B cell (primary cell): Measurements from ENCODE around the gene AP1S2. TPM values are rescaled to one million over a fixed set of nuclear protein-coding genes. Genes with fewer than 3 reads are reported as not detected.

Source experiments
- ATAC-seq: fragments of 200-7000 bp; cut with Tn5 transposase; one replicate; pipeline ENCODE4 v1.10.0; 2021; ENCODE audit warnings: low read depth, mild to moderate bottlenecking, moderate number of reproducible peaks, moderate library complexity
- CTCF ChIA-PET: fragments of 350-600 bp; sonication (Branson Sonifier 250); formaldehyde crosslinking; loops from one replicate; lab custom pipeline; 2021; ENCODE audit warnings: antibody characterized with exemption, inconsistent platforms; lab: Charles Lee
- POLR2A ChIA-PET: fragments of 350-600 bp; sonication (Branson Sonifier 250); formaldehyde crosslinking; loops from one replicate; lab custom pipeline; 2021; ENCODE audit warnings: antibody characterized with exemption; lab: Charles Lee
- DNase-seq: peaks from one replicate; pipeline ENCODE4 v3.0.0; 2013
- H2AFZ ChIP-seq: 2 replicates; pipeline ENCODE4 v1.6.1; 2012; ENCODE audit warnings: mild to moderate bottlenecking, low read depth, low read length; ENCODE audit not compliant: insufficient read depth, poor library complexity, severe bottlenecking
- H3K27ac ChIP-seq, 2 donors: 1 replicate in 1 of 2; 2 replicates in 1 of 2; pipeline ENCODE4 v1.5.1; 2012 to 2013; ENCODE audit warnings: low read length in 2 of 2, mild to moderate bottlenecking in 2 of 2, moderate library complexity in 1 of 2
- H3K27me3 ChIP-seq, 4 experiments: fragments of 200-600 bp in 1 of 4; sonication (generic) in 1 of 4; replicated peaks in 1 of 4; 1 replicate in 2 of 4; 2 replicates in 2 of 4; pipeline versions ENCODE4 v1.6.1 to v1.7.0; 2013 to 2016; ENCODE audit warnings: low read length in 3 of 4, mild to moderate bottlenecking in 2 of 4, mixed read lengths in 1 of 4, moderate library complexity in 1 of 4; ENCODE audit not compliant: insufficient read depth in 4 of 4, control insufficient read depth in 3 of 4; ENCODE audit errors: control extremely low read depth in 1 of 4
- H3K36me3 ChIP-seq, 2 experiments: replicated peaks in 1 of 2; 1 replicate in 1 of 2; 2 replicates in 1 of 2; pipeline versions ENCODE4 v1.6.1 to v1.7.1; 2013; ENCODE audit warnings: low read length in 1 of 2; ENCODE audit not compliant: insufficient read depth in 2 of 2, control insufficient read depth in 1 of 2; ENCODE audit errors: control extremely low read depth in 1 of 2, extremely low read depth in 1 of 2
- H3K4me1 ChIP-seq, 2 donors: fragments of 200-600 bp in 1 of 2; sonication (generic) in 1 of 2; 1 replicate in 1 of 2; 2 replicates in 1 of 2; pipeline versions ENCODE4 v1.5.1 to v1.6.1; 2013 to 2017; ENCODE audit warnings: low read length in 2 of 2; ENCODE audit not compliant: control insufficient read depth in 2 of 2, insufficient read depth in 2 of 2
- H3K4me2 ChIP-seq: replicated peaks from 2 replicates; pipeline ENCODE3; 2012; ENCODE audit warnings: mild to moderate bottlenecking, low read depth, low read length; ENCODE audit not compliant: poor library complexity, severe bottlenecking
- H3K4me3 ChIP-seq, 5 experiments: fragments of 200-600 bp in 1 of 5; sonication (generic) in 1 of 5; 1 replicate in 3 of 5; 2 replicates in 2 of 5; pipeline versions ENCODE4 v1.5.1 to v1.7.0; 2011 to 2016; ENCODE audit warnings: low read length in 4 of 5, mild to moderate bottlenecking in 4 of 5, low read depth in 2 of 5, control low read depth in 1 of 5, moderate library complexity in 1 of 5; ENCODE audit not compliant: insufficient read depth in 1 of 5; ENCODE audit errors: control extremely low read depth in 1 of 5, extremely low read depth in 1 of 5
- H3K79me2 ChIP-seq: fragments of 200-600 bp; sonication (generic); one replicate; pipeline ENCODE4 v1.6.0; 2016; ENCODE audit warnings: low read length; ENCODE audit not compliant: control insufficient read depth, insufficient read depth
- H3K9ac ChIP-seq: fragments of 200-600 bp; sonication (generic); 2 replicates; pipeline ENCODE4 v1.6.1; 2017; ENCODE audit warnings: mild to moderate bottlenecking, low read length, moderate library complexity
- H3K9me3 ChIP-seq, 3 donors: one replicate each; pipeline versions ENCODE4 v1.6.1 to v1.7.1; 2013; ENCODE audit warnings: low read length in 2 of 3; ENCODE audit not compliant: control insufficient read depth in 2 of 3, insufficient read depth in 1 of 3; ENCODE audit errors: control extremely low read depth in 1 of 3
- H4K20me1 ChIP-seq: 2 replicates; pipeline ENCODE4 v1.6.0; 2012; ENCODE audit warnings: mild to moderate bottlenecking, low read length; ENCODE audit not compliant: insufficient read depth, control insufficient read depth, poor library complexity, severe bottlenecking
- H3K27ac Mint-ChIP-seq: one replicate; pipeline ENCODE4 v1.8.0; 2021; ENCODE audit warnings: mixed read lengths
- H3K27me3 Mint-ChIP-seq: one replicate; pipeline ENCODE4 v1.8.0; 2021; ENCODE audit warnings: mixed read lengths
- H3K4me1 Mint-ChIP-seq: one replicate; pipeline ENCODE4 v1.8.0; 2021; ENCODE audit warnings: mixed read lengths
- H3K4me3 Mint-ChIP-seq: one replicate; pipeline ENCODE4 v1.8.0; 2021; ENCODE audit warnings: mixed read lengths
- H3K9me3 Mint-ChIP-seq: one replicate; pipeline ENCODE4 v1.8.0; 2022; ENCODE audit warnings: mixed read lengths; ENCODE audit not compliant: insufficient read depth
- CTCF ChIP-seq: fragments of 200-600 bp; IDR thresholded peaks from one replicate; pipeline ENCODE4 v1.8.0; 2022; ENCODE audit warnings: antibody characterized with exemption, mild to moderate bottlenecking
- EZH2 ChIP-seq: IDR thresholded peaks from 2 replicates; pipeline ENCODE4 v1.6.1; 2012; ENCODE audit warnings: borderline replicate concordance, low read depth, mild to moderate bottlenecking, moderate library complexity, low read length; ENCODE audit not compliant: insufficient read depth, poor library complexity, severe bottlenecking
- WGBS: methylation state at CpG from one replicate; pipeline ENCODE4 v1.1.5; 2013; ENCODE audit warnings: missing lambda C conversion rate; ENCODE audit not compliant: insufficient coverage; 5-methylcytosine and 5-hydroxymethylcytosine counted together
- intact Hi-C: fragments of 100-400 bp; cut with micrococcal nuclease; formaldehyde crosslinking; loops from one replicate; pipeline ENCODE4 v1.10.0; 2022
- polyA plus RNA-seq: library from polyadenylated mRNA; depleted of rRNA; stranded (reverse); fragments of >200 nt; gene quantifications from 2 replicates; pipeline ENCODE4 v1.2.3, GENCODE V29; 2012
- total RNA-seq, 2 donors: library from RNA; stranded (reverse); fragments of 120-200 nt in 1 of 2; gene quantifications; 1 replicate in 1 of 2; 2 replicates in 1 of 2; pipeline versions ENCODE4 v1.2.3 to v1.2.4, GENCODE V29; 2013 to 2022

The AP1S2 gene
- total and polyA plus RNA-seq, 2 donors (not counting 1 experiment from before 2014, with no cell fraction given): 23.9 to 37.8 TPM

GRCh38 chrX:15785176-15785750, 69.3 kb downstream of the AP1S2 start:
- H3K27ac Mint-ChIP-seq: no peak overlapping the region
- H3K4me3 Mint-ChIP-seq: no peak overlapping the region
- no peaks in the 10 kb centered on the region for H3K9me3 Mint-ChIP-seq
- no peak overlapping the region for H3K4me3 ChIP-seq
- no peak overlapping the region for H2AFZ ChIP-seq
- H3K4me1 Mint-ChIP-seq: peaks cover 13% of the 10 kb centered on the region
- no peak for DNase-seq
- ATAC-seq: no peak
- no peaks in the 10 kb centered on the region for H3K79me2 ChIP-seq
- no peak overlapping the region for H3K27ac ChIP-seq
- no peak overlapping the region for H3K4me2 ChIP-seq
- intact Hi-C loops: loop anchor here (10.0 kb wide), 1 partner anchor 450 kb away; the partner anchor contains the start of gene PIGA
- TF ChIP-seq CTCF (no peak), EZH2 (no peak)
- H4K20me1 ChIP-seq: no peaks in the 10 kb centered on the region
- no CpG with 5 or more reads among the region's 3 CpGs for WGBS
- no peaks in the 10 kb centered on the region for H3K36me3 ChIP-seq
- no peak overlapping the region for H3K9ac ChIP-seq
- peaks cover 16 to 26% of the 10 kb centered on the region in 2 donors for H3K4me1 ChIP-seq
- ChIA-PET POLR2A (no interaction called here), CTCF (no interaction called here)
- H3K27me3 ChIP-seq: no peaks in the 10 kb centered on the region
- H3K27me3 Mint-ChIP-seq: no peaks in the 10 kb centered on the region
- H3K9me3 ChIP-seq: no peaks in the 10 kb centered on the region
